Small intestine (tissue), 7 donors: ENCODE data around the gene ARID5B. TPM values are rescaled to one million over a fixed set of nuclear protein-coding genes. Genes with fewer than 3 reads are reported as not detected.

ENCODE experiments used
- DNase-seq, 2 donors: peaks; one replicate each; pipeline versions ENCODE4 v3.0.0 to v3.0.0-alpha.2; 2013
- FAIRE-seq: peaks from 2 replicates; lab custom pipeline; 2012; peaks lifted over from hg19 to GRCh38; lab: Jason Lieb, UNC
- H3K27ac ChIP-seq, 3 donors: one replicate each; pipeline ENCODE4 v1.5.1; 2013; ENCODE audit warnings: low read length in 2 of 3, mild to moderate bottlenecking in 2 of 3, control low read depth in 1 of 3, inconsistent platforms in 1 of 3, low read depth in 1 of 3, moderate library complexity in 1 of 3
- H3K27me3 ChIP-seq, 3 donors: one replicate each; pipeline ENCODE4 v1.6.1; 2013; ENCODE audit warnings: low read length in 3 of 3, inconsistent platforms in 1 of 3; ENCODE audit not compliant: control insufficient read depth in 3 of 3, insufficient read depth in 3 of 3
- H3K36me3 ChIP-seq, 3 donors: one replicate each; pipeline ENCODE4 v1.6.1; 2013; ENCODE audit warnings: low read length in 3 of 3, inconsistent platforms in 1 of 3, low read depth in 1 of 3, mild to moderate bottlenecking in 1 of 3, moderate library complexity in 1 of 3; ENCODE audit not compliant: control insufficient read depth in 3 of 3, insufficient read depth in 2 of 3
- H3K4me1 ChIP-seq, 3 donors: one replicate each; pipeline ENCODE4 v1.6.1; 2013; ENCODE audit warnings: low read length in 2 of 3, inconsistent platforms in 1 of 3, low read depth in 1 of 3, mild to moderate bottlenecking in 1 of 3, moderate library complexity in 1 of 3; ENCODE audit not compliant: control insufficient read depth in 3 of 3, insufficient read depth in 2 of 3
- H3K4me3 ChIP-seq, 3 donors: one replicate each; pipeline ENCODE4 v1.5.1; 2013; ENCODE audit warnings: low read length in 3 of 3, control low read depth in 1 of 3, inconsistent platforms in 1 of 3, low read depth in 1 of 3, mild to moderate bottlenecking in 1 of 3, moderate library complexity in 1 of 3
- H3K9me3 ChIP-seq, 2 donors: one replicate each; pipeline ENCODE4 v1.6.1; 2013; ENCODE audit warnings: low read depth in 1 of 2, low read length in 1 of 2; ENCODE audit not compliant: control insufficient read depth in 2 of 2, insufficient read depth in 1 of 2
- WGBS, 3 donors: extraction: QIAGEN DNeasy Blood & Tissue Kit; methylation state at CpG; one replicate each; pipeline ENCODE4 v1.1.7; 2013; 5-methylcytosine and 5-hydroxymethylcytosine counted together
- polyA plus RNA-seq, 4 donors: library from polyadenylated mRNA; stranded (reverse) in 3 of 4; unstranded in 1 of 4; fragments of 200-250 nt in 3 of 4; fragments of 120-200 nt in 1 of 4; gene quantifications; one replicate each; pipeline versions ENCODE4 v1.2.1 to v1.2.3, GENCODE V29; 2013
- donor health status: healthy with polysubstance abuse.
- donor health status: control.
- donor health status: control.
- donor health status: Bipolar disorder and iron deficiency.
- donor health status: healthy.

Gene ARID5B
- polyA plus RNA-seq, 4 donors, result 1.1 to 24.6 (median 6.7) TPM

DNA sequence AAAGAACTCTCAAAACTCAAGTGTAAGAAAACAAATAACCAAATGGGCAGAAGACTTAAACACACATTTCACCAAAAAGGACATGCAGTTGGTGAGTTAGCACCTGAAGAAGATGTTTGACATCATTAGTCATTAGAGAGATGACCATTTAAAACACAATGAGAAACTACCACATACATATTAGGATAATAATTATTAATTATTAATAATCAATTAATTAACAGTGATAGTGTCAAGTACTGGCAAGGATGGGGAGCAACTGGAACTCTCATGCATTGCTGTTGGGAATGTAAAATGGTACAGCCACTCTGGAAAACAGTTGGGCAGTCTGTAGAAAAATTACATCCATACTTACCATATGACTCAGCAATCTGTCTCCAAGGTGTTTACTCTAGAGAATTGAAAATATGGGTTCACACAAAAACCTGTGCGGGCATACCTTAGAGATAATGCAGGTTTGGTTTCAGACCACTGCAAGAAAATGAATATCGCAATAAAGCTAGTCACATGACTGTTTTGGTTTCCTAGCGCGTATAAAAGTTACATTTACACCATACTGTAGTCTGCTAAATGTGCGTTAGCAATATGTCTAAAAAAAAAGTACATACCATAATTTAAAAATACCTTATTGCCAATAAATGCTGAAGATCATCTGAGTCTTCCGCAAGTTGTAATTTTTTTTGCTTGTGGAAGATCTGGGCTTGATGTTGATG is 30.3 kb downstream of the ARID5B start:
- Histone ChIP-seq H3K4me3 (no peak overlapping the region), H3K27me3 (no peaks in the 10 kb centered on the region), H3K9me3 (peaks cover 0 to 3% of the 10 kb centered on the region in 2 donors), H3K4me1 (peaks cover 0 to 18% (median 1%) of the 10 kb centered on the region in 3 donors), H3K36me3 (peaks cover 0 to 14% (median 5%) of the 10 kb centered on the region in 3 donors), H3K27ac (no peak overlapping the region)
- WGBS, 3 donors, result 89 to 98% (median 96%) methylated on average over 6 of the region's 6 CpGs
- FAIRE-seq (no peak), DNase-seq (no peak)

DNA sequence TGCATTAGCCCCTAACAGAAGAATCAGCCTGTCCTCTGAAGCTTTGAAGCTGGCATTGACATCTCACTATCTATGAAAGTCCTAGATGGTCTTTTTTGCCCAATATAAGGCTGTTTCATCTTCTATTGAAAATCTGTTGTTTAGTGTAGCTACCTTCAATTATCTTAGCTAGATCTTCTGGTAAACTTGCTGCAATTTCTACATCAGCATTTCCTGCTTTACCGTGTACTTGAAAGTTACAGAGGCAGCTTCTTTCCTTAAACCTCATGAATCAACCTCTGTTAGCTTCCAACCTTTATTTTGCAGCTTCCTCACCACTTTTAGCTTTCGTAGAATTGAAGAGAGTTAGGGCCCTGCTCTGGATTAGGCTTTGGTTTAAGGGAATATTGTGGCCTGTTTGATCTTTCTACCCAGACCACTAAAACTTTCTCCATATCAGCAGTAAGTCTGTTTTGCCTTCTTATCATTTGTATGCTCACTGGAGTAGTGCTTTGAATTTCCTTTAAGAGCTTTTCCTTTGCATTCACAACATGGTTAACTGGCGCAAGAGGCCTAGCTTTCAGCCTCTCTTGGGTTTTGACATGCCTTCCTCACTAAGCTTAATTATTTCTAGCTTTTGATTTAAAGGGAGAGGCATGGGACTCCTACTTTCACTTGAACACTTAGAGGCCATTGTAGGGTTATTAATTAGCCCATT is 32.5 kb downstream of the ARID5B start:
- peak in 1 of 2 donors; percentile 43 for DNase-seq
- peaks cover 0 to 39% (median 10%) of the 10 kb centered on the region in 3 donors for H3K4me1 ChIP-seq
- no peak for FAIRE-seq
- WGBS, 3 donors, result 61 to 70% (median 64%) methylated on average over 3 of the region's 3 CpGs
- no peaks in the 10 kb centered on the region for H3K27me3 ChIP-seq
- no peak overlapping the region for H3K4me3 ChIP-seq
- H3K36me3 ChIP-seq, result peaks cover 0 to 5% (median 4%) of the 10 kb centered on the region in 3 donors
- peaks cover 0 to 3% of the 10 kb centered on the region in 2 donors for H3K9me3 ChIP-seq
- H3K27ac ChIP-seq, result peak overlapping the region in 2 of 3 donors; percentile 14 to 57

DNA sequence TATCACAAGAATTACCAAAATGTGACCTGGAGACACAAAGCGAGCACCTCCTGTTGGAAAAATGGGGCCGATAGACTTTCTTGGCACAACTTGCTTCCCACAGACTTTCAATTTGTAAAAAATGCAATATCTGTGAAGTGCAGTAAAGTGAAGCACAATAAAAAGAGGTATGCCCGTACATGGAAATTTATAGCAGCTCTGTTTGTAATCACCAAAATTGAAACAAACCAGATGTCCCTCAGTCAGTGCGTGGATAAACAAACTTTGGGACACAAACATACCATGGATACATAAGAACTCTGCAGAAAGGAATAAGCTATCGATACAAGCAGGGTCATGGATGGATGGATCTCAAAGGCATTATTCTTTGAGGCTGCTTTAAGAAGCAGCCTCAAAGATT is 33.6 kb downstream of the ARID5B start:
- H3K4me3 ChIP-seq, result no peak overlapping the region
- H3K9me3 ChIP-seq, result peaks cover 0 to 3% of the 10 kb centered on the region in 2 donors
- H3K4me1 ChIP-seq, result peaks cover 0 to 35% (median 10%) of the 10 kb centered on the region in 3 donors
- H3K27me3 ChIP-seq, result no peaks in the 10 kb centered on the region
- 71 to 87% (median 83%) methylated on average over 5 of the region's 5 CpGs for WGBS, 3 donors
- FAIRE-seq, result no peak
- H3K36me3 ChIP-seq, result peaks cover 0 to 5% (median 5%) of the 10 kb centered on the region in 3 donors
- DNase-seq, result no peak
- H3K27ac ChIP-seq, result no peak overlapping the region

DNA sequence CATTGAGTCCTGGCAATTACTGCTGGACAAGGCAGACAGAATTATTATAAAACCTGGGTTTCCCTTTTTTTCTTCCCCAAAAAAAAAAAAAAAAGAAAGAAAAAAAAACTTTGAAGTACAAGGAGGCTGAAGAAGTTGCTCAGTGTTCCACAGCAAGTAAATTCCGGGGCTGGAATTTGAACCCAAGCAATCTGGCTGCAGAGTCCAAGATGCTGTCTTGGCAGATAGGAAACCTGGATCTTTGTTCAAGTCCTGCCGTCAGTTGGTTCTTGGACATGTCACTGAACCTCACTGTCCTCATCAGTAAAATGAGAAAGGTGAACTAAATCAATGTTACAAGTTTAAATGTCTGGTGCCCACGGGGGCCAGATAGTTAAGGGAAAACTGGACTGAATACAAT is 35.3 kb downstream of the ARID5B start:
- WGBS, 3 donors, result 18 to 55% (median 29%) methylated on average over 3 of the region's 3 CpGs
- H3K4me1 ChIP-seq, result peaks cover 0 to 35% (median 10%) of the 10 kb centered on the region in 3 donors
- peaks cover 0 to 6% (median 5%) of the 10 kb centered on the region in 3 donors for H3K36me3 ChIP-seq
- H3K4me3 ChIP-seq, result no peak overlapping the region
- FAIRE-seq, result no peak
- no peaks in the 10 kb centered on the region for H3K27me3 ChIP-seq
- H3K27ac ChIP-seq, result peak overlapping the region in 1 of 3 donors; percentile 68
- H3K9me3 ChIP-seq, result peaks cover 0 to 3% of the 10 kb centered on the region in 2 donors
- DNase-seq, result peak; percentile 65 to 71

DNA sequence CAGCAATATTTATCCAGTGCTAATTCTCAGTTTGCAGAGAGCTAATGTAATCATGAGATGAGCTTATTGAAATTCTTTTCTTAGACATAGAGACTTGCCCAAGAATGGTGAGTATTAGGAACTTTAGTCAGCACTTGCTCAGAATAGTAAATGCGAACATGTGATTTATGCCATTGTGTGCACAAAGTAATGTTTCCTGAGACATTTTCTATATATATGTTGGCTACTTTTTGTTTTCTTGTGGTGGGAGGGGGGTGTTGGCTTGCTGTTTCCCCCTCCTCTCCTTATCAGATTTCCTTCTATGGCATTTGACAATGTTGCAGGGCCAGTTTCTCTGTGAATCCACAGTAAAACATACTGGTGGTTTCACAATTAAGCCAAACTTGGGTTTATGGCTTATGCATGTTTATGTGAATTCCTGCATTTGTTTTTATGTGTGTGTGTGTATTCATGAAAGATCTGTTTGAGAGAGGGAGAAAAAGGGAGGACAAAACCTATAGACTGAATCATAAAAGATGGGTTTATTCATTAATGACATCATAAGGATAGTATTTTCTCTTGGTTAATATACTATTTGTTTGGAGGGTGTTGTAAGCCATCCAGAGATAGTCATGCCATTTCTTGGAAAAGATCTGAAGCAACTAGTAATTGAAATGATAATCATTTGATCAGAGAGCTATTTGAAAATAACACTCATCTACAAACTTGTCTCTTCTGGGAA is 36.3 kb downstream of the ARID5B start:
- Histone ChIP-seq H3K27ac (peak overlapping the region in 2 of 3 donors; percentile 15 to 68), H3K36me3 (peaks cover 0 to 7% (median 3%) of the 10 kb centered on the region in 3 donors), H3K4me3 (no peak overlapping the region), H3K4me1 (peaks cover 0 to 38% (median 10%) of the 10 kb centered on the region in 3 donors), H3K9me3 (peaks cover 0 to 1% of the 10 kb centered on the region in 2 donors), H3K27me3 (no peaks in the 10 kb centered on the region)
- 61 to 76% (median 71%) methylated on average over 1 of the region's 1 CpG for WGBS, 3 donors
- peak; percentile 44 for FAIRE-seq
- DNase-seq, result peak in 1 of 2 donors; percentile 64

DNA sequence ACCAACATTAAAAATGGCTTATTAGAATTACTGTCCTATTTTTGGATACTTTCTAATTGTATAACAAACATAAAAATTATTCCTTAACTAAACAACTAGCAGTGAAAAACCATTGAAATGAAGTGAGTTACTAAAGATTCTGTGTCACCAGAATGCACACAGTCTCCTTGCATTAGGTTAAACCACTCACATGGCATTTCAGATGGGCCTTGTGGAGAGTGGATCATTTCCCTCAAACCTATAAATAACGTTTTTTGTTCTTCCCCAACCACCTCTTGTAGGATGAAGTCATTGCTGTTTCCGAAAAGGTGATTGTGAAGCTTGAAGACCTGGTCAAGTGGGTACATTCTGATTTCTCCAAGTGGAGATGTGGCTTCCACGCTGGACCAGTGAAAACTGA is 38.4 kb downstream of the ARID5B start:
- Histone ChIP-seq H3K4me3 (no peak overlapping the region), H3K9me3 (no peaks in the 10 kb centered on the region), H3K27ac (peak overlapping the region in 1 of 3 donors; percentile 7), H3K4me1 (peaks cover 0 to 36% (median 12%) of the 10 kb centered on the region in 3 donors), H3K36me3 (peaks cover 0 to 7% (median 0%) of the 10 kb centered on the region in 3 donors), H3K27me3 (no peaks in the 10 kb centered on the region)
- FAIRE-seq, result no peak
- DNase-seq, result no peak
- WGBS, 3 donors, result 71 to 78% (median 77%) methylated on average over 3 of the region's 3 CpGs

DNA sequence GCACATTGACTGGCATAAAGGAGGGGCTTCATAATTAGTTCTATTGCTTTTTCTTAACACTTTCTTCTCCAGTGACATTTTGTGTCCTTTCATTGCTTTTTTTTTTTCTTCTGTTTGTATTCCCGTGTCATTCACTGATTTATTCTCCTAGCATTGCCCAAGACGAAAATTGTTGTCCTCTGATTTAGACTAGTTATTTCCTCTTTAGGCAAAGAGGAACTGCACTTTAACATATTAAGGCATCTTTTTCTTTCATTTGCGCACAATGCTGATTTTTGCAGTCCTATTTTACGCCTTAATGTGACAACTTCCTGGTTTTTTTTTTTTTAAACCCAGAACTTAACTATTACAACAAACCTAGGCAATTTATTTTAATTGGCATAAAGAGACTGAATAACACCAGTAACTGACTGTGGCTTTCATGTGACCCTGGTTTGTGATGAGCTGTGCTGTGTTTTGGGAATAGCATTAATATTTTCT is 39.7 kb downstream of the ARID5B start:
- WGBS, 3 donors, result 58 to 73% (median 66%) methylated on average over 4 of the region's 4 CpGs
- Histone ChIP-seq H3K4me1 (peaks cover 0 to 36% (median 12%) of the 10 kb centered on the region in 3 donors), H3K27me3 (no peaks in the 10 kb centered on the region), H3K4me3 (no peak overlapping the region), H3K9me3 (no peaks in the 10 kb centered on the region), H3K36me3 (peaks cover 0 to 7% (median 0%) of the 10 kb centered on the region in 3 donors), H3K27ac (peak overlapping the region in 1 of 3 donors; percentile 64)
- no peak for DNase-seq
- FAIRE-seq, result no peak
